Memory B cell (primary cell): Measurements from ENCODE around the gene EPHB4.

Experiments used
- ATAC-seq: fragments of 150-1000 bp; cut with Tn5 transposase; 2 replicates; pipeline ENCODE4 v1.10.0; 2021; ENCODE audit warnings: low read depth, mild to moderate bottlenecking, moderate library complexity
- DNase-seq, 2 donors: peaks; one replicate each; pipeline ENCODE4 v3.0.0; 2022; ENCODE audit warnings: low spot score in 2 of 2
- H3K27ac Mint-ChIP-seq: one replicate; pipeline ENCODE4 v1.8.0; 2022; ENCODE audit warnings: mild to moderate bottlenecking, moderate library complexity, mixed read lengths
- H3K27me3 Mint-ChIP-seq: one replicate; pipeline ENCODE4 v1.8.0; 2022; ENCODE audit warnings: mixed read lengths
- H3K36me3 Mint-ChIP-seq: one replicate; pipeline ENCODE4 v1.8.0; 2022; ENCODE audit warnings: mild to moderate bottlenecking, mixed read lengths
- H3K4me1 Mint-ChIP-seq: one replicate; pipeline ENCODE4 v1.8.0; 2022; ENCODE audit warnings: mixed read lengths
- H3K4me3 Mint-ChIP-seq: one replicate; pipeline ENCODE4 v1.8.0; 2022; ENCODE audit warnings: mild to moderate bottlenecking, moderate library complexity, mixed read lengths
- H3K9me3 Mint-ChIP-seq: one replicate; pipeline ENCODE4 v1.8.0; 2022; ENCODE audit warnings: mixed read lengths

Gene EPHB4

GRCh38 chr7:100799037-100799896 lies 28.1 kb downstream of the EPHB4 start:
- Mint-ChIP-seq H3K27me3 (peaks cover 4% of the 10 kb centered on the region), H3K9me3 (no peaks in the 10 kb centered on the region), H3K36me3 (no peaks in the 10 kb centered on the region), H3K4me1 (peaks cover 29% of the 10 kb centered on the region), H3K4me3 (peak overlapping the region; percentile 2), H3K27ac (peak overlapping the region; percentile 42)
- peak; percentile 21 for ATAC-seq
- peak; percentile 38 to 40 for DNase-seq

- peaks cover 2% of the 10 kb centered on the region for H3K36me3 Mint-ChIP-seq
- ATAC-seq (no peak), DNase-seq (no peak)
- H3K4me3 Mint-ChIP-seq = no peak overlapping the region
- H3K27me3 Mint-ChIP-seq = peaks cover 15% of the 10 kb centered on the region
- H3K4me1 Mint-ChIP-seq = peaks cover 14% of the 10 kb centered on the region
- no peak overlapping the region for H3K27ac Mint-ChIP-seq
- no peaks in the 10 kb centered on the region for H3K9me3 Mint-ChIP-seq
Observed at GRCh38 chr7:100794741-100795140, 32.6 kb downstream of the EPHB4 start.

GRCh38 chr7:100793806-100794660 lies 33.3 kb downstream of the EPHB4 start:
- H3K36me3 Mint-ChIP-seq = peaks cover 2% of the 10 kb centered on the region
- H3K4me1 Mint-ChIP-seq = peaks cover 7% of the 10 kb centered on the region
- no peak for ATAC-seq
- peaks cover 15% of the 10 kb centered on the region for H3K27me3 Mint-ChIP-seq
- H3K27ac Mint-ChIP-seq = no peak overlapping the region
- DNase-seq = no peak
- H3K4me3 Mint-ChIP-seq = no peak overlapping the region
- H3K9me3 Mint-ChIP-seq = no peaks in the 10 kb centered on the region

- DNase-seq (no peak), ATAC-seq (no peak)
- Mint-ChIP-seq H3K36me3 (peaks cover 2% of the 10 kb centered on the region), H3K27me3 (peaks cover 19% of the 10 kb centered on the region), H3K27ac (no peak overlapping the region), H3K4me3 (no peak overlapping the region), H3K4me1 (peaks cover 2% of the 10 kb centered on the region), H3K9me3 (no peaks in the 10 kb centered on the region)
Observed at GRCh38 chr7:100791881-100792666, 35.2 kb downstream of the EPHB4 start.

- ATAC-seq = no peak
- no peak for DNase-seq
Observed at GRCh38 chr7:100789055-100789454, 38.3 kb downstream of the EPHB4 start.

GRCh38 chr7:100786323-100786722 lies 41.0 kb downstream of the EPHB4 start:
- peaks cover 19% of the 10 kb centered on the region for H3K27me3 Mint-ChIP-seq
- no peaks in the 10 kb centered on the region for H3K36me3 Mint-ChIP-seq
- DNase-seq (no peak), ATAC-seq (no peak)
- H3K4me3 Mint-ChIP-seq = no peak overlapping the region
- H3K27ac Mint-ChIP-seq = no peak overlapping the region
- peaks cover 2% of the 10 kb centered on the region for H3K4me1 Mint-ChIP-seq
- peaks cover 1% of the 10 kb centered on the region for H3K9me3 Mint-ChIP-seq

More at GRCh38 chr7:100789055-100789454, 38.3 kb downstream of the EPHB4 start:
- Mint-ChIP-seq H3K27ac (no peak overlapping the region), H3K36me3 (peaks cover 2% of the 10 kb centered on the region), H3K4me1 (peaks cover 4% of the 10 kb centered on the region), H3K27me3 (peaks cover 26% of the 10 kb centered on the region), H3K4me3 (no peak overlapping the region), H3K9me3 (no peaks in the 10 kb centered on the region)

- peaks cover 16% of the 10 kb centered on the region for H3K27me3 Mint-ChIP-seq
- DNase-seq (no peak), ATAC-seq (peak; percentile 71)
- peaks cover 2% of the 10 kb centered on the region for H3K4me1 Mint-ChIP-seq
- no peak overlapping the region for H3K4me3 Mint-ChIP-seq
- H3K36me3 Mint-ChIP-seq = no peaks in the 10 kb centered on the region
- peaks cover 1% of the 10 kb centered on the region for H3K9me3 Mint-ChIP-seq
- no peak overlapping the region for H3K27ac Mint-ChIP-seq
Observed at GRCh38 chr7:100785878-100786277, 41.4 kb downstream of the EPHB4 start.

- ATAC-seq (no peak), DNase-seq (no peak)
- Mint-ChIP-seq H3K4me1 (peaks cover 2% of the 10 kb centered on the region), H3K9me3 (peaks cover 1% of the 10 kb centered on the region), H3K36me3 (no peaks in the 10 kb centered on the region), H3K4me3 (no peak overlapping the region), H3K27me3 (peaks cover 16% of the 10 kb centered on the region), H3K27ac (no peak overlapping the region)
Observed at GRCh38 chr7:100783804-100784203, 43.5 kb downstream of the EPHB4 start.

GRCh38 chr7:100781255-100781654 lies 46.1 kb downstream of the EPHB4 start:
- Mint-ChIP-seq H3K9me3 (peaks cover 1% of the 10 kb centered on the region), H3K27ac (no peak overlapping the region), H3K27me3 (peaks cover 15% of the 10 kb centered on the region), H3K36me3 (no peaks in the 10 kb centered on the region), H3K4me3 (no peak overlapping the region), H3K4me1 (peaks cover 2% of the 10 kb centered on the region)
- DNase-seq = no peak
- ATAC-seq = no peak

- no peaks in the 10 kb centered on the region for H3K4me1 Mint-ChIP-seq
- DNase-seq (no peak), ATAC-seq (no peak)
- peaks cover 1% of the 10 kb centered on the region for H3K9me3 Mint-ChIP-seq
- no peak overlapping the region for H3K4me3 Mint-ChIP-seq
- H3K27me3 Mint-ChIP-seq = peaks cover 14% of the 10 kb centered on the region
- no peak overlapping the region for H3K27ac Mint-ChIP-seq
- no peaks in the 10 kb centered on the region for H3K36me3 Mint-ChIP-seq
Observed at GRCh38 chr7:100779359-100779758, 48.0 kb downstream of the EPHB4 start.

- no peaks in the 10 kb centered on the region for H3K36me3 Mint-ChIP-seq
- no peak for ATAC-seq
- no peak overlapping the region for H3K4me3 Mint-ChIP-seq
- no peaks in the 10 kb centered on the region for H3K9me3 Mint-ChIP-seq
- H3K27ac Mint-ChIP-seq = no peak overlapping the region
- no peak for DNase-seq
- peaks cover 12% of the 10 kb centered on the region for H3K27me3 Mint-ChIP-seq
- H3K4me1 Mint-ChIP-seq = no peaks in the 10 kb centered on the region
Observed at GRCh38 chr7:100778061-100778621, 49.2 kb downstream of the EPHB4 start.

GRCh38 chr7:100773491-100773890 lies 53.8 kb downstream of the EPHB4 start:
- DNase-seq = no peak
- Mint-ChIP-seq H3K27me3 (peaks cover 23% of the 10 kb centered on the region), H3K27ac (no peak overlapping the region), H3K9me3 (no peaks in the 10 kb centered on the region), H3K36me3 (no peaks in the 10 kb centered on the region), H3K4me1 (no peaks in the 10 kb centered on the region), H3K4me3 (no peak overlapping the region)
- no peak for ATAC-seq

- H3K9me3 Mint-ChIP-seq = no peaks in the 10 kb centered on the region
- ATAC-seq = no peak
- no peaks in the 10 kb centered on the region for H3K4me1 Mint-ChIP-seq
- no peaks in the 10 kb centered on the region for H3K36me3 Mint-ChIP-seq
- H3K4me3 Mint-ChIP-seq = no peak overlapping the region
- H3K27me3 Mint-ChIP-seq = peaks cover 15% of the 10 kb centered on the region
- H3K27ac Mint-ChIP-seq = no peak overlapping the region
- no peak for DNase-seq
Observed at GRCh38 chr7:100768784-100769183, 58.5 kb downstream of the EPHB4 start.
